Mesendoderm (in vitro differentiated cells): ENCODE measurements around the gene LPIN1.

Experiments used
- DNase-seq: peaks from one replicate; pipeline ENCODE4 v3.0.0; 2013
- H2AK5ac ChIP-seq: 2 replicates; pipeline ENCODE4 v1.6.1; 2013; ENCODE audit warnings: low read length, inconsistent platforms
- H2BK120ac ChIP-seq: 2 replicates; pipeline ENCODE4 v1.6.1; 2013; ENCODE audit warnings: low read depth, mild to moderate bottlenecking, low read length, moderate library complexity, mixed read lengths
- H2BK15ac ChIP-seq: replicated peaks from 2 replicates; pipeline ENCODE4 v1.6.1; 2013; ENCODE audit warnings: low read depth, mild to moderate bottlenecking, moderate library complexity
- H2BK5ac ChIP-seq: 2 replicates; pipeline ENCODE4 v1.6.1; 2013; ENCODE audit warnings: low read length, inconsistent platforms
- H3K18ac ChIP-seq: 2 replicates; pipeline ENCODE4 v1.6.1; 2013; ENCODE audit warnings: mild to moderate bottlenecking, low read length, mixed read lengths
- H3K23ac ChIP-seq: one replicate; pipeline ENCODE4 v1.6.1; 2013; ENCODE audit warnings: low read length
- H3K27ac ChIP-seq: 2 replicates; pipeline ENCODE4 v1.5.1; 2013; ENCODE audit warnings: low read depth, mild to moderate bottlenecking, inconsistent platforms, low read length, moderate library complexity
- H3K27me3 ChIP-seq: 2 replicates; pipeline ENCODE4 v1.6.1; 2013; ENCODE audit warnings: low read length, control low read depth, mild to moderate bottlenecking, inconsistent platforms; ENCODE audit not compliant: insufficient read depth, poor library complexity
- H3K36me3 ChIP-seq: 2 replicates; pipeline ENCODE4 v1.6.1; 2013; ENCODE audit warnings: low read length, inconsistent platforms; ENCODE audit not compliant: control insufficient read depth, insufficient read depth
- H3K4ac ChIP-seq: one replicate; pipeline ENCODE4 v1.6.1; 2013; ENCODE audit warnings: low read depth, mild to moderate bottlenecking, low read length, moderate library complexity
- H3K4me1 ChIP-seq: 2 replicates; pipeline ENCODE4 v1.6.1; 2013; ENCODE audit warnings: low read depth, low read length, inconsistent platforms; ENCODE audit not compliant: control insufficient read depth
- H3K4me2 ChIP-seq: 2 replicates; pipeline ENCODE4 v1.6.1; 2013; ENCODE audit warnings: low read length
- H3K4me3 ChIP-seq: 2 replicates; pipeline ENCODE4 v1.5.1; 2013; ENCODE audit warnings: mild to moderate bottlenecking, low read length
- H3K56ac ChIP-seq: one replicate; pipeline ENCODE4 v1.6.1; 2013; ENCODE audit warnings: low read length
- H3K79me1 ChIP-seq: 2 replicates; pipeline ENCODE4 v1.6.1; 2013; ENCODE audit warnings: low read length, inconsistent platforms
- H3K79me2 ChIP-seq: 2 replicates; pipeline ENCODE4 v1.6.1; 2013; ENCODE audit warnings: mild to moderate bottlenecking, low read length; ENCODE audit not compliant: control insufficient read depth, insufficient read depth
- H3K9ac ChIP-seq: 2 replicates; pipeline ENCODE4 v1.6.1; 2013; ENCODE audit warnings: low read length, inconsistent platforms
- H4K5ac ChIP-seq: one replicate; pipeline ENCODE4 v1.6.1; 2013; ENCODE audit warnings: low read length
- H4K8ac ChIP-seq: one replicate; pipeline ENCODE4 v1.6.1; 2013; ENCODE audit warnings: low read depth, mild to moderate bottlenecking, control low read depth, low read length, moderate library complexity
- WGBS: extraction: QIAGEN DNeasy Blood & Tissue Kit; methylation state at CpG from one replicate; pipeline ENCODE4 v1.1.7; 2013; ENCODE audit warnings: low lambda C conversion rate, missing lambda C conversion rate; ENCODE audit not compliant: insufficient coverage; ENCODE audit errors: extremely low coverage; 5-methylcytosine and 5-hydroxymethylcytosine counted together

LPIN1 gene

DNA sequence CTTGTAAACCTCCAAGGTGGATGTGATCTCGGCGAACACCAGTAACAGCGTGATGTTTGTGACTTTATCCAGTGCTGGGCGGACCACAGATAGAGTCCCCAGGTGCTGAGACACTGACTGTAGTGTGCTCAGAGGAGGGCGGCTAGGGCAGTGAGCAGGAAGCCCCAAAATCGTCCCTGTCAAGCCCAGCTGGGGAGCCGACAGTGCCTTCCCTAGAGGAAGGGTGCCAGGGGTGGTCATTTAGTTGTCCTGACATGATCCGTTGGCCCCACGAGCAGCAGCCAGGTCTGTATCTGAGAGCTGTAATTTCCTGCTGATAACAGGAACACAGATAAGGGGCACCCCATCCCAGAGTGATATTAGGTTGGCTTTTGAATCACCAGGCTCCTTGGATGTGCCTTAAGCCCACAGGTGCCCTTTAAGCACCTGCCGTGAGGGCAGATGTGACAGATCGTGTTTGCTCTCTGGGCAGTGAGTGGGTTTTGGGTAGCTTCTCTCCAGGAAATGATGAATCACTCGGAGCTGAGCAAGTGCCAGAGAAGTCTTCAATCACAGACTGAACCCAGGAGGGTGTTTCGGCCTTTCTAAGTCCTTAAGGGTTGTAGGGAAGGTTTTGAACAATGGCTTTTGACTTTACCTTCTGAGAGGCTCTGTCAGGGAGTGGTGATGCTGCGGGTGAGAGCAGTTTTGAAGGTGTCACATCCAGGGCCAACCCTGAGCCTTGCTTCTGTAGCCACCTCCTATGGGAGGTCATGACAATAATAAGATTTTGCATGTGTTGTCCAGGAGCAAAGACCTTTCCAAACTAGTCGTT lies 7.7 kb downstream of the LPIN1 start:
- Histone ChIP-seq H2BK5ac (peak overlapping the region; percentile 76), H3K79me1 (peaks cover 6% of the 10 kb centered on the region), H2AK5ac (no peak overlapping the region), H3K9ac (no peak overlapping the region), H3K23ac (no peak overlapping the region), H3K36me3 (no peaks in the 10 kb centered on the region), H3K4me3 (no peak overlapping the region), H3K27ac (peak overlapping the region; percentile 75), H3K4ac (no peak overlapping the region), H3K27me3 (no peaks in the 10 kb centered on the region), H4K8ac (no peak overlapping the region), H4K5ac (no peak overlapping the region), H3K18ac (peak overlapping the region; percentile 4), H2BK15ac (no peak overlapping the region), H3K4me1 (peaks cover 15% of the 10 kb centered on the region), H3K56ac (peak overlapping the region; percentile 60), H2BK120ac (no peak overlapping the region), H3K4me2 (no peak overlapping the region), H3K79me2 (peaks cover 2% of the 10 kb centered on the region)
- peak; percentile 81 for DNase-seq
- no CpG with 5 or more reads among the region's 15 CpGs for WGBS

- H4K5ac ChIP-seq, result no peak overlapping the region
- H3K56ac ChIP-seq, result peak overlapping the region; percentile 60
- H3K4me3 ChIP-seq, result no peak overlapping the region
- H3K4me1 ChIP-seq, result peaks cover 15% of the 10 kb centered on the region
- H4K8ac ChIP-seq, result no peak overlapping the region
- WGBS, result no CpG with 5 or more reads among the region's 2 CpGs
- H3K9ac ChIP-seq, result no peak overlapping the region
- no peaks in the 10 kb centered on the region for H3K27me3 ChIP-seq
- H3K27ac ChIP-seq, result peak overlapping the region; percentile 75
- H3K4me2 ChIP-seq, result no peak overlapping the region
- H3K36me3 ChIP-seq, result no peaks in the 10 kb centered on the region
- H2BK15ac ChIP-seq, result peak overlapping the region; percentile 47
- no peak overlapping the region for H3K23ac ChIP-seq
- no peak overlapping the region for H2AK5ac ChIP-seq
- DNase-seq, result no peak
- H3K79me1 ChIP-seq, result peaks cover 4% of the 10 kb centered on the region
- H2BK5ac ChIP-seq, result peak overlapping the region; percentile 55
- no peak overlapping the region for H3K4ac ChIP-seq
- no peaks in the 10 kb centered on the region for H3K79me2 ChIP-seq
- H2BK120ac ChIP-seq, result no peak overlapping the region
- peak overlapping the region; percentile 4 for H3K18ac ChIP-seq
Measured at GRCh38 chr2:11754700-11755015, 8.2 kb downstream of the LPIN1 start.

GRCh38 chr2:11757101-11757500 lies 10.7 kb downstream of the LPIN1 start:
- Histone ChIP-seq H3K56ac (no peak overlapping the region), H3K79me2 (no peaks in the 10 kb centered on the region), H3K4me1 (peaks cover 15% of the 10 kb centered on the region), H3K23ac (no peak overlapping the region), H3K27ac (no peak overlapping the region), H3K79me1 (peaks cover 4% of the 10 kb centered on the region), H3K4me2 (no peak overlapping the region), H2BK120ac (no peak overlapping the region), H2BK15ac (no peak overlapping the region), H2BK5ac (no peak overlapping the region), H3K4me3 (no peak overlapping the region), H2AK5ac (no peak overlapping the region), H3K4ac (no peak overlapping the region), H4K5ac (no peak overlapping the region), H3K9ac (no peak overlapping the region), H4K8ac (no peak overlapping the region), H3K18ac (no peak overlapping the region), H3K27me3 (no peaks in the 10 kb centered on the region), H3K36me3 (no peaks in the 10 kb centered on the region)
- WGBS, result no CpG with 5 or more reads among the region's 4 CpGs
- DNase-seq, result no peak

- H3K27me3 ChIP-seq, result no peaks in the 10 kb centered on the region
- no peak overlapping the region for H2BK120ac ChIP-seq
- H3K9ac ChIP-seq, result no peak overlapping the region
- no CpG with 5 or more reads among the region's 4 CpGs for WGBS
- H2AK5ac ChIP-seq, result no peak overlapping the region
- H3K56ac ChIP-seq, result no peak overlapping the region
- no peak overlapping the region for H3K18ac ChIP-seq
- H4K5ac ChIP-seq, result no peak overlapping the region
- no peaks in the 10 kb centered on the region for H3K36me3 ChIP-seq
- no peak for DNase-seq
- no peak overlapping the region for H3K23ac ChIP-seq
- H2BK5ac ChIP-seq, result no peak overlapping the region
- no peak overlapping the region for H3K4ac ChIP-seq
- no peak overlapping the region for H3K4me3 ChIP-seq
- peaks cover 9% of the 10 kb centered on the region for H3K4me1 ChIP-seq
- no peak overlapping the region for H3K27ac ChIP-seq
- H3K79me2 ChIP-seq, result no peaks in the 10 kb centered on the region
- H3K4me2 ChIP-seq, result no peak overlapping the region
- no peak overlapping the region for H4K8ac ChIP-seq
- H2BK15ac ChIP-seq, result no peak overlapping the region
- H3K79me1 ChIP-seq, result peaks cover 4% of the 10 kb centered on the region
Measured at GRCh38 chr2:11758187-11758586, 11.8 kb downstream of the LPIN1 start.

GRCh38 chr2:11758647-11759046 lies 12.2 kb downstream of the LPIN1 start:
- Histone ChIP-seq H3K56ac (no peak overlapping the region), H4K8ac (no peak overlapping the region), H3K4ac (no peak overlapping the region), H3K36me3 (no peaks in the 10 kb centered on the region), H2BK120ac (no peak overlapping the region), H3K18ac (no peak overlapping the region), H3K27me3 (no peaks in the 10 kb centered on the region), H2BK15ac (no peak overlapping the region), H3K79me1 (peaks cover 4% of the 10 kb centered on the region), H4K5ac (no peak overlapping the region), H3K27ac (no peak overlapping the region), H3K4me2 (no peak overlapping the region), H3K9ac (no peak overlapping the region), H3K79me2 (no peaks in the 10 kb centered on the region), H2BK5ac (no peak overlapping the region), H3K23ac (no peak overlapping the region), H3K4me3 (no peak overlapping the region), H2AK5ac (no peak overlapping the region), H3K4me1 (peaks cover 6% of the 10 kb centered on the region)
- WGBS, result no CpG with 5 or more reads among the region's 4 CpGs
- no peak for DNase-seq
